Measurements from ENCODE around the gene AJM1. TPM values are rescaled to one million over a fixed set of nuclear protein-coding genes. Genes with fewer than 3 reads are reported as not detected.
"Not testable (repeated sequence)": the region's sequence is repeated elsewhere in the genome, so short reads cannot be mapped to it uniquely, and the experiment has no call there.

AJM1 gene
- total and polyA plus RNA-seq, 4 donors: 0.63 to 26.9 (median 6.2) TPM

DNA sequence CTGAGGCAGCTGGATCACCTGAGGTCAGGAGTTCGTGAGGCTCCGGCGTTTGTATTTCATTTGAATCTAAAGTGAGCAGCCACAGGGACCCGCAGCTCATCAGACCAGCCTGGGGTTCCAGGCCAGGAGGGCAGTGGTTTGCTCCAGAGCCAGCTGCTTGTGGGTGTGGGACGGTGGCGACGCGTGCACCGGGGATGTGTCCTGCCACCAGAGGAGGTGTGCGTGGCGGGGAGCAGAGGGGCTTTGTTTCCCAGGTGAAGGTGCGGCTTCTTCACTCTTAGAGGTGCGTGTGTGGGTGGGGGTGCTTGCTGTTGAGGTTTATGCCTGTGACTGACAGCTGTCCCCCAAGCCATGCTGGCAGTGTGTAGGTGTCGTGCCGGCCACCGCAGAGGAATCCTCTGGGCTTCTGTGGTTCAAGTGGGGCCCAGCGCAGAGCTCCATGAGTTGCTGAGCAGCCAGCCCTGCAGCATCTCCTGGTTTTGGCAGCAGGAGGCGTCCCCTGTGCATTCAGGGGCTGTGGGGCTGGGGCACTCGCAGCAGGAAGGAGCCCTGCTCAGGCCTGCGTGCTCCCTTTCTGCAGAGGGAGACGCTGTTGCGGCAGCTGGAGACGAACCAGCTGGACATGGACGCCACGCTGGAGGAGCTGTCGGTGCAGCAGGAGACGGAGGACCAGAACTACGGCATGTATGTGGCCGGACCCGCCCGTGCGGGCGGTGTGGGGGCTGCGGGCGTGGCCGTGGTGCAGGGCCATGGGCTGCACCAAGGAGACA is 6.9 kb upstream of the AJM1 start:
- H3K27me3 ChIP-seq (ENCODE audit: control insufficient read depth in 1 of 2, insufficient read depth in 2 of 2, low read length in 1 of 2): no peaks in the 10 kb centered on the region
- whole genome bisulfite sequencing, 2 donors: 93 to 94% methylated on average over 36 of the region's 36 CpGs
- ATAC-seq (ENCODE audit: low FRiP score) (no peak), DNase-seq (peak in 1 of 2 donors; percentile 37)
- no peaks in the 10 kb centered on the region for H3K36me3 ChIP-seq (ENCODE audit: control insufficient read depth in 1 of 2, insufficient read depth in 2 of 2, low read length in 1 of 2)
- H3K9me3 ChIP-seq (ENCODE audit: control insufficient read depth, low read length): no peaks in the 10 kb centered on the region
- H3K27ac ChIP-seq (ENCODE audit: low read depth in 1 of 2, low read length in 2 of 2): no peak overlapping the region
- intact Hi-C loops (cut with DNase I): no loop called here
- no peaks in the 10 kb centered on the region for H3K4me1 ChIP-seq (ENCODE audit: control insufficient read depth in 1 of 2, insufficient read depth in 2 of 2, low read length in 2 of 2)
- no peak overlapping the region for H3K4me3 ChIP-seq (ENCODE audit: low read length in 2 of 2)

DNA sequence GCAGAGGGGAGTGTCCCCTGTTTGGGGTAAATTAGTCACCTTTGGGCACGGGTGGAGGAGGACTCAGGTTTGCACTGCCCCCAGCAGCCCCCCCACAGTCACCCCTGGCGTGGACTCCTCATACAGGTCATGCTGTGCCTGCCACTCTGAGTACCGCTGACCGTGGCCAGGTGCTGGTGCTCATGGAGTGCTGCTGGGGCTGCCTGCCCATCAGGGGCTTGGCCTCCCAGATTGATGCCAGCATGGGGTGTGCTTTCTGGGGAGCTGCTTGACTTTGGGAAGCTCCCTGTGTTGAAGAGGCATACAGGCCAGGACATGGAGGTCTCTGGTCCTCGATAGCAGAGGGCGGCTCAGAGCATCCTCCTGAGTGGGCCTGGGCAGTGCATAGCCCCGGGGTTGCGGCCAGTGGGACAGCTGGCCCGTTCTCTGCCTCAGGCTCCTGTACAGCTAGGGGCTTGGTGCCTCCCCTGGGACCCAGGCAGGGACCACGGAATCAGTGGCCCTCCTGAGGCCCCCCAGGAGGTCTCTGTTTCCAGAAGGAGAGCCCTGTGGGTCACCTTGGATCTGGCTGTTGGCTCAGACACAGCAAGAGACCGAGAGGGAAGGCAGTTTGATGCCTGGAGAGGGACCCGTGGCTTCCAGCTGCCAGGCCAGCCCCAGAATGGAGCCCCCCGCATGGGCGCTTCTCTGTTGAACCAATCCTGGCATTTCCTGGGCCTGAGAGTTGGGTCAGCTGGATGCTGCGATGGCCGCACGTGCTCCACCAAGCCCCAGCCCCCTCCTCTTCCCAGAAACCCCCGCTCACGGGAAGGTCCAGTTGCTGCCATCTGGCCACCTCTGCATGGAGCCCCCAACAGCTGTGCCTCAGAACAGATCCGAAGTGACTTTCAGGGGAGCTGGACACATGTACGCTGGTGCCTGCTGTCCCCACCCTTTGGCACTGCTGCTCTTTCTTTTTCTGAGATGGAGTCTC is 6.1 kb upstream of the AJM1 start:
- H3K4me3 ChIP-seq (ENCODE audit: low read length in 2 of 2): no peak overlapping the region
- H3K9me3 ChIP-seq (ENCODE audit: control insufficient read depth, low read length): no peaks in the 10 kb centered on the region
- no peaks in the 10 kb centered on the region for H3K36me3 ChIP-seq (ENCODE audit: control insufficient read depth in 1 of 2, insufficient read depth in 2 of 2, low read length in 1 of 2)
- no peak for ATAC-seq (ENCODE audit: low FRiP score)
- 82 to 86% methylated on average over 21 of the region's 21 CpGs for WGBS, 2 donors
- DNase-seq: no peak
- no peaks in the 10 kb centered on the region for H3K27me3 ChIP-seq (ENCODE audit: control insufficient read depth in 1 of 2, insufficient read depth in 2 of 2, low read length in 1 of 2)
- no peaks in the 10 kb centered on the region for H3K4me1 ChIP-seq (ENCODE audit: control insufficient read depth in 1 of 2, insufficient read depth in 2 of 2, low read length in 2 of 2)
- no peak overlapping the region for H3K27ac ChIP-seq (ENCODE audit: low read depth in 1 of 2, low read length in 2 of 2)
- intact Hi-C loops (cut with DNase I): no loop called here

DNA sequence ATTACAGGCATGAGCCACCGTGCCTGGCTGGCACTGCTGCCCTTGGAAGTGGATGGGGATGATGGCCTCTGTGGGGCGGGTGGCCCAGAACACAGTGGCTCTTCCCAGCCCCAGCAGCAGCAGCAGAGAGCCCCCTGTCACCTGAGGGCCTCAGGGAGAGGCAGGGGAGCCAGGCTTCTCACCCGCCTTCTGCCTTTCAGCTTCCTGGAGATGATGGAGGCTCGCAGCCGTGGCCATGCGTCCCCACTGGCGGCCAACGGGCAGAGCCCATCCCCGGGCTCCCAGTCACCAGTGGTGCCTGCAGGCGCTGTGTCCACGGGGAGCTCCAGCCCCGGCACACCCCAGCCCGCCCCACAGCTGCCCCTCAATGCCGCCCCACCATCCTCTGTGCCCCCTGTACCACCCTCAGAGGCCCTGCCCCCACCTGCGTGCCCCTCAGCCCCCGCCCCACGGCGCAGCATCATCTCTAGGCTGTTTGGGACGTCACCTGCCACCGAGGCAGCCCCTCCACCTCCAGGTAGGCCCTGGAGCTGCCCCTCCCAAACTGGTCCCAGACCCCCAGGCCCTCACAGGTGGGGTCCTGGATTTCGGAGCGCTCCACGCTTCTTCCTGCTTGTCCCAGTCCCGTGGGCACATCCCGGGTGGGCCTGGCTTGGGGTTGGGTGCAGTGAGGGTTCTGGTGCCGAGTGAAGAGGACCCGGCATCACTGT is 5.0 kb upstream of the AJM1 start:
- H3K27ac ChIP-seq (ENCODE audit: low read depth in 1 of 2, low read length in 2 of 2): no peak overlapping the region
- H3K36me3 ChIP-seq (ENCODE audit: control insufficient read depth in 1 of 2, insufficient read depth in 2 of 2, low read length in 1 of 2): no peaks in the 10 kb centered on the region
- no peak for DNase-seq
- no peaks in the 10 kb centered on the region for H3K4me1 ChIP-seq (ENCODE audit: control insufficient read depth in 1 of 2, insufficient read depth in 2 of 2, low read length in 2 of 2)
- WGBS, 2 donors: 90% methylated on average over 26 to 27 of the region's 27 CpGs
- intact Hi-C loops (cut with DNase I): no loop called here
- H3K27me3 ChIP-seq (ENCODE audit: control insufficient read depth in 1 of 2, insufficient read depth in 2 of 2, low read length in 1 of 2): no peaks in the 10 kb centered on the region
- H3K4me3 ChIP-seq (ENCODE audit: low read length in 2 of 2): no peak overlapping the region
- no peaks in the 10 kb centered on the region for H3K9me3 ChIP-seq (ENCODE audit: control insufficient read depth, low read length)
- ATAC-seq (ENCODE audit: low FRiP score): no peak

DNA sequence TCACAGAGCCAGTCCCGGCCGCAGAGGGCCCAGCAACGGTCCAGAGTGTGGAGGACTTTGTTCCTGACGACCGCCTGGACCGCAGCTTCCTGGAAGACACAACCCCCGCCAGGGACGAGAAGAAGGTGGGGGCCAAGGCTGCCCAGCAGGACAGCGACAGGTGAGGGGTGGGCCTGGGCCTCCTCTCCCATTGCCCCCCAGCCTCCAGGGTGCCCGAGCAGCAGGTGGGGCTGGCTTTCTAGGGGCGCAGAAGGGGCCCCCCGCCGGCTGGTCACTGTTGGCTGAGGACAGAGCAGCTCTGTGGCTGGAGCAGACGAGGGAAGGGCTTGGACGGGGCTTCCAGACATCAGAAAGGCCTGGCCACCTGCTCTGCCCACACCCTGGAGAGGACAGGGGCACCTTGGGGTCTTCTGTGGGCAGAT is 4.4 kb upstream of the AJM1 start:
- intact Hi-C loops (cut with DNase I); DNase-seq; H3K36me3 ChIP-seq (ENCODE audit: control insufficient read depth in 1 of 2, insufficient read depth in 2 of 2, low read length in 1 of 2); H3K9me3 ChIP-seq (ENCODE audit: control insufficient read depth, low read length); H3K4me1 ChIP-seq (ENCODE audit: control insufficient read depth in 1 of 2, insufficient read depth in 2 of 2, low read length in 2 of 2); H3K27me3 ChIP-seq (ENCODE audit: control insufficient read depth in 1 of 2, insufficient read depth in 2 of 2, low read length in 1 of 2); H3K27ac ChIP-seq (ENCODE audit: low read depth in 1 of 2, low read length in 2 of 2); ATAC-seq (ENCODE audit: low FRiP score); H3K4me3 ChIP-seq (ENCODE audit: low read length in 2 of 2): not testable (repeated sequence)
- 87 to 90% methylated on average over 15 of the region's 15 CpGs for WGBS, 2 donors

GRCh38 chr9:136838314-136839228 is 3.7 kb upstream of the AJM1 start:
- intact Hi-C loops (cut with DNase I): no loop called here
- Histone ChIP-seq H3K36me3 (ENCODE audit: control insufficient read depth in 1 of 2, insufficient read depth in 2 of 2, low read length in 1 of 2) (no peaks in the 10 kb centered on the region), H3K27me3 (ENCODE audit: control insufficient read depth in 1 of 2, insufficient read depth in 2 of 2, low read length in 1 of 2) (no peaks in the 10 kb centered on the region), H3K4me1 (ENCODE audit: control insufficient read depth in 1 of 2, insufficient read depth in 2 of 2, low read length in 2 of 2) (no peaks in the 10 kb centered on the region), H3K4me3 (ENCODE audit: low read length in 2 of 2) (no peak overlapping the region), H3K9me3 (ENCODE audit: control insufficient read depth, low read length) (no peaks in the 10 kb centered on the region), H3K27ac (ENCODE audit: low read depth in 1 of 2, low read length in 2 of 2) (no peak overlapping the region)
- DNase-seq (no peak), ATAC-seq (ENCODE audit: low FRiP score) (no peak)
- 82 to 86% methylated on average over 29 of the region's 29 CpGs for WGBS, 2 donors

DNA sequence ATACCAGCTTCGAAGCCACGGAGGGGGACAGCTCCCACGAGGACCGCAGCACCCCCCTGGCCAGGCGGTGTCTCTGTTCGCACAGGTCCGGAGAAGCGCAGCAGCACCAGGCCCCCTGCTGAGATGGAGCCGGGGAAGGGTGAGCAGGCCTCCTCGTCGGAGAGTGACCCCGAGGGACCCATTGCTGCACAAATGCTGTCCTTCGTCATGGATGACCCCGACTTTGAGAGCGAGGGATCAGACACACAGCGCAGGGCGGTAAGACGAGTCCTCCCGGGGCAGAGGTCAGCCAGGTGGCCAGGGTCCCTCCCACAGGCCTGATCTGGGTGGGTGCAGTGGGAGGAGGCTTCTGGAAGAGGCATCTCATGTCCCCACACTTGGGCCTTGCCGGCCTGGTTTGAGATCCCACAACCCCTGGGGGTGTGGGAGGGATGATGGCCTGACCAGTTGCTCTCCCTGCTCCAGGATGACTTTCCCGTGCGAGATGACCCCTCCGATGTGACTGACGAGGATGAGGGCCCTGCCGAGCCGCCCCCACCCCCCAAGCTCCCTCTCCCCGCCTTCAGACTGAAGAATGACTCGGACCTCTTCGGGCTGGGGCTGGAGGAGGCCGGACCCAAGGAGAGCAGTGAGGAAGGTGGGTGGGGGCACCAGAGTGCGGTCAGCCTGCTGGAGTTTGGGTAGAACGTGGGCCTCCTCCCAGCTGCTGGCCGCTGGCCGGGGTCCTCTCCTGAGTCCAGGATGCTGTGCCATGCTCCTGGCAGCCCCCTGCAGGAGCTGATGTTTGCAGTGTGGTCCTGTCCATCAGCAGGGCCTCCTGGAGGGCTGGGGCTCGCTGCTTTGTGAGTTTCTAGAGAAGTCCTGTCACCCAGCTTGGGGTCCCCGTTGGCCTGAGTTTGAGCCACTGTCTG is 2.8 kb upstream of the AJM1 start:
- 87% methylated on average over 36 of the region's 36 CpGs for WGBS, 2 donors
- no peak for ATAC-seq (ENCODE audit: low FRiP score)
- Histone ChIP-seq H3K36me3 (ENCODE audit: control insufficient read depth in 1 of 2, insufficient read depth in 2 of 2, low read length in 1 of 2) (no peaks in the 10 kb centered on the region), H3K9me3 (ENCODE audit: control insufficient read depth, low read length) (no peaks in the 10 kb centered on the region), H3K27ac (ENCODE audit: low read depth in 1 of 2, low read length in 2 of 2) (no peak overlapping the region), H3K4me3 (ENCODE audit: low read length in 2 of 2) (no peak overlapping the region), H3K27me3 (ENCODE audit: control insufficient read depth in 1 of 2, insufficient read depth in 2 of 2, low read length in 1 of 2) (no peaks in the 10 kb centered on the region), H3K4me1 (ENCODE audit: control insufficient read depth in 1 of 2, insufficient read depth in 2 of 2, low read length in 2 of 2) (no peaks in the 10 kb centered on the region)
- no peak for DNase-seq
- intact Hi-C loops (cut with DNase I): loop anchor here in 1 of 2 donors (5.0 to 10.0 kb wide), 2 partner anchors 32 to 155 kb away; partner anchors contain the start of genes CLIC3, PAXX and RABL6

GRCh38 chr9:136840140-136840876 is 2.0 kb upstream of the AJM1 start:
- H3K4me3 ChIP-seq (ENCODE audit: low read length in 2 of 2): no peak overlapping the region
- WGBS, 2 donors: 79 to 83% methylated on average over 29 to 32 of the region's 32 CpGs
- no peaks in the 10 kb centered on the region for H3K27me3 ChIP-seq (ENCODE audit: control insufficient read depth in 1 of 2, insufficient read depth in 2 of 2, low read length in 1 of 2)
- intact Hi-C loops (cut with DNase I): loop anchor here in 1 of 2 donors (5.0 to 10.0 kb wide), 2 partner anchors 33 to 154 kb away; partner anchors contain the start of genes CLIC3, PAXX and RABL6
- no peak for ATAC-seq (ENCODE audit: low FRiP score)
- no peaks in the 10 kb centered on the region for H3K9me3 ChIP-seq (ENCODE audit: control insufficient read depth, low read length)
- H3K36me3 ChIP-seq (ENCODE audit: control insufficient read depth in 1 of 2, insufficient read depth in 2 of 2, low read length in 1 of 2): no peaks in the 10 kb centered on the region
- DNase-seq: no peak
- no peak overlapping the region for H3K27ac ChIP-seq (ENCODE audit: low read depth in 1 of 2, low read length in 2 of 2)
- no peaks in the 10 kb centered on the region for H3K4me1 ChIP-seq (ENCODE audit: control insufficient read depth in 1 of 2, insufficient read depth in 2 of 2, low read length in 2 of 2)
